ENCODE results near the gene HADH. TPM values are rescaled to one million over a fixed set of nuclear protein-coding genes. Genes with fewer than 3 reads are reported as not detected.

The HADH gene
- polyA plus RNA-seq, 1 experiment = 23.0 TPM

DNA sequence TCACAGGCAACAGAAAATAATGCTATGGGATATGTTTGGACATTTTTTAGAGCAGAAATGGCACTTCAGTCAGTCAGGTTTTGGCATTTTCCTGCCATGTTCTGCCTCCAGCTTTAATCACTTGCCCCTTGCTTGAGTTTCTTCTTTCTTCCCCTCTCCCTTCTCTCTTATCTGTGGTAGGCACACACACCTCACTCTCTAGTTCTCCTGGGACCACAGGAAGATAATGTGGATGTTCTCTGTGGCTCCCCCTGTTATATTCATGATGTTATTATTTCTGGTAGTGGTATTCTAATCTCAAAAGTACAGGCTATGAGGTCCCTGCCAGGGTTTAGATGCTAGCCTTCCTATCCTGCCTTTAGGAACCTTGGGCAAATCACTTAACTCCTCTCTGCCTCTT lies 5.2 kb downstream of the HADH start:
- no peak for DNase-seq (ENCODE audit: low read depth, low spot score)
- H3K27me3 ChIP-seq (ENCODE audit: control insufficient read depth, insufficient read depth, low read length) = no peaks in the 10 kb centered on the region
- ChIA-PET CTCF (interaction anchor here (1.2 kb wide), 1 partner anchor 24 kb away, joined by 6 read pairs; no protein-coding TSS in a partner anchor), POLR2A (no interaction called here)
- H3K27ac ChIP-seq (ENCODE audit: low read depth, low read length) = no peak overlapping the region
- TF ChIP-seq, protein P1, sequence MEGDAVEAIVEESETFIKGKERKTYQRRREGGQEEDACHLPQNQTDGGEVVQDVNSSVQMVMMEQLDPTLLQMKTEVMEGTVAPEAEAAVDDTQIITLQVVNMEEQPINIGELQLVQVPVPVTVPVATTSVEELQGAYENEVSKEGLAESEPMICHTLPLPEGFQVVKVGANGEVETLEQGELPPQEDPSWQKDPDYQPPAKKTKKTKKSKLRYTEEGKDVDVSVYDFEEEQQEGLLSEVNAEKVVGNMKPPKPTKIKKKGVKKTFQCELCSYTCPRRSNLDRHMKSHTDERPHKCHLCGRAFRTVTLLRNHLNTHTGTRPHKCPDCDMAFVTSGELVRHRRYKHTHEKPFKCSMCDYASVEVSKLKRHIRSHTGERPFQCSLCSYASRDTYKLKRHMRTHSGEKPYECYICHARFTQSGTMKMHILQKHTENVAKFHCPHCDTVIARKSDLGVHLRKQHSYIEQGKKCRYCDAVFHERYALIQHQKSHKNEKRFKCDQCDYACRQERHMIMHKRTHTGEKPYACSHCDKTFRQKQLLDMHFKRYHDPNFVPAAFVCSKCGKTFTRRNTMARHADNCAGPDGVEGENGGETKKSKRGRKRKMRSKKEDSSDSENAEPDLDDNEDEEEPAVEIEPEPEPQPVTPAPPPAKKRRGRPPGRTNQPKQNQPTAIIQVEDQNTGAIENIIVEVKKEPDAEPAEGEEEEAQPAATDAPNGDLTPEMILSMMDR (IDR thresholded peaks at IDR 0.05; ENCODE audit: low read depth, low read length) = no peak
- no peak overlapping the region for H3K4me3 ChIP-seq (ENCODE audit: low read depth, low read length)
- H3K9me3 ChIP-seq (ENCODE audit: control insufficient read depth, insufficient read depth, low read length) = no peaks in the 10 kb centered on the region

- POLR2A ChIA-PET = interaction anchor here (1.4 kb wide), 1 partner anchor 12 kb away, joined by 3 read pairs; no protein-coding TSS in a partner anchor
- Histone ChIP-seq H3K27ac (ENCODE audit: low read depth, low read length) (no peak overlapping the region), H3K27me3 (ENCODE audit: control insufficient read depth, insufficient read depth, low read length) (no peaks in the 10 kb centered on the region), H3K9me3 (ENCODE audit: control insufficient read depth, insufficient read depth, low read length) (no peaks in the 10 kb centered on the region), H3K4me3 (ENCODE audit: low read depth, low read length) (no peak overlapping the region)
- TF ChIP-seq, protein P1 (IDR thresholded peaks at IDR 0.05; ENCODE audit: low read depth, low read length) = no peak
- peak; percentile 29 for DNase-seq (ENCODE audit: low read depth, low spot score)
- CTCF ChIA-PET = no interaction called here
These were observed 7.5 kb downstream of the HADH start for GRCh38 chr4:107996949-107997788.

GRCh38 chr4:107997794-107998193 lies 8.1 kb downstream of the HADH start:
- POLR2A ChIA-PET = interaction anchor here (1.4 kb wide), 1 partner anchor 11 kb away, joined by 3 read pairs; no protein-coding TSS in a partner anchor
- Histone ChIP-seq H3K27ac (ENCODE audit: low read depth, low read length) (no peak overlapping the region), H3K9me3 (ENCODE audit: control insufficient read depth, insufficient read depth, low read length) (no peaks in the 10 kb centered on the region), H3K27me3 (ENCODE audit: control insufficient read depth, insufficient read depth, low read length) (no peaks in the 10 kb centered on the region), H3K4me3 (ENCODE audit: low read depth, low read length) (no peak overlapping the region)
- no peak for DNase-seq (ENCODE audit: low read depth, low spot score)
- CTCF ChIA-PET = no interaction called here
- TF ChIP-seq, protein P1 (IDR thresholded peaks at IDR 0.05; ENCODE audit: low read depth, low read length) = no peak

DNA sequence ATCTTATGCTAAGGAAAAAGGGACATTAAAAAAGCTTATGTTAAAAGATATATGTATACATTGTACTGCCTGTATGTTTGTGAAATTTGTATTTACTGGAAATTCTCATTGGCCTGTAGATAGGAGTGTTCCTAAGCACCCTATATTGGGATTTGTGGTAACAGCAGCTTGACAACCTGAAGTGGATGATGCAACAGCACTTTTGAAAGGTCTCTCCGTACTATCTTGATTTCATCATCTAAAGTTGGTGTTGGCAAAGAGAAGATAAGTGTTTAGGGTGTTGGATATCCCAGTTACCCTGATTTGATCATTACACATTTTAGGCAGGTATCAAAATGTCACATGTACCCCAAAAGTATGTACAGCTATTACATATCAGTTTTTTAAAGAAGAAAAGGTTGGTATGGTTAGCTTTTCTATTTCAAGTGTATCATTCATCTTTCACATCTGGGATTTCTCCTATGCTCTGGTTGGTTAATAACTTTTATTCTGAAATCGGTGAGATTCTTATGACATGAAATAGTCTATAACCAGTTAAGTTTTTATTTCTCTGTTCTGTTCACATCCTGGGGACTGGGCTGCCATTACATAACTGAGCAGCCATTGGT lies 10.3 kb downstream of the HADH start:
- Histone ChIP-seq H3K9me3 (ENCODE audit: control insufficient read depth, insufficient read depth, low read length) (no peaks in the 10 kb centered on the region), H3K27me3 (ENCODE audit: control insufficient read depth, insufficient read depth, low read length) (no peaks in the 10 kb centered on the region), H3K27ac (ENCODE audit: low read depth, low read length) (no peak overlapping the region), H3K4me3 (ENCODE audit: low read depth, low read length) (no peak overlapping the region)
- TF ChIP-seq, protein P1 (IDR thresholded peaks at IDR 0.05; ENCODE audit: low read depth, low read length) = no peak
- DNase-seq (ENCODE audit: low read depth, low spot score) = no peak
- ChIA-PET POLR2A (no interaction called here), CTCF (interaction anchor here (0.5 to 1.4 kb wide), 5 partner anchors 18 to 650 kb away, joined by 3 to 5 read pairs (median 3); partner anchors contain the start of gene OSTC)
